ENCODE results near the gene CYP4F11.

DNA sequence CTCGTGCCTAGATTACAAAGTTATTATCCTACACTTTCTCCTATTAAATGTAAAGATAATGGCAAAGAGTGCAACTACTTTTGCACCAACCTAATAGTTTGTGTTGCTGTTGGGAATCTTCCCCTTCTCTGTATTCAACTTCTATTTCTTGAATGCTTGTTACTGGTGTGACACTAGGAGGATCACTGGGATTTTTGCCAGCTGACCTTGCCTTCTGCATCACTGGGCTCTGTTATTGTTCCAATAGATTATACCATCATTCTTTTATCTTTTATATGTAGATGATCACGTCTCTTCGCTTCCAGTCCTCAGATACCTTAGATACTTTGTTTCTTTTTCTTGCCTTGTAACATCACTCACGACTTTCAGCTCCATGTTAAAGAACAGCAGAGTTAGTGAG is 11.0 kb upstream of the CYP4F11 start:
- TF ChIP-seq, protein P1, sequence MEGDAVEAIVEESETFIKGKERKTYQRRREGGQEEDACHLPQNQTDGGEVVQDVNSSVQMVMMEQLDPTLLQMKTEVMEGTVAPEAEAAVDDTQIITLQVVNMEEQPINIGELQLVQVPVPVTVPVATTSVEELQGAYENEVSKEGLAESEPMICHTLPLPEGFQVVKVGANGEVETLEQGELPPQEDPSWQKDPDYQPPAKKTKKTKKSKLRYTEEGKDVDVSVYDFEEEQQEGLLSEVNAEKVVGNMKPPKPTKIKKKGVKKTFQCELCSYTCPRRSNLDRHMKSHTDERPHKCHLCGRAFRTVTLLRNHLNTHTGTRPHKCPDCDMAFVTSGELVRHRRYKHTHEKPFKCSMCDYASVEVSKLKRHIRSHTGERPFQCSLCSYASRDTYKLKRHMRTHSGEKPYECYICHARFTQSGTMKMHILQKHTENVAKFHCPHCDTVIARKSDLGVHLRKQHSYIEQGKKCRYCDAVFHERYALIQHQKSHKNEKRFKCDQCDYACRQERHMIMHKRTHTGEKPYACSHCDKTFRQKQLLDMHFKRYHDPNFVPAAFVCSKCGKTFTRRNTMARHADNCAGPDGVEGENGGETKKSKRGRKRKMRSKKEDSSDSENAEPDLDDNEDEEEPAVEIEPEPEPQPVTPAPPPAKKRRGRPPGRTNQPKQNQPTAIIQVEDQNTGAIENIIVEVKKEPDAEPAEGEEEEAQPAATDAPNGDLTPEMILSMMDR (conservative IDR thresholded peaks at IDR 0.05; ENCODE audit: low read depth in 2 of 2), result no peak
- TF ChIP-seq STAT1 (IDR thresholded peaks at IDR 0.05; ENCODE audit: unreplicated experiment) (no peak), EZH2 (IDR thresholded peaks at IDR 0.05; ENCODE audit: low read depth, unreplicated experiment) (no peak), ZNF114 (CRISPR knock-in tag; IDR thresholded peaks at IDR 0.05) (no peak), POLR2AphosphoS5 (IDR thresholded peaks at IDR 0.05; ENCODE audit: low read depth) (no peak), CREB1 (CRISPR knock-in tag; IDR thresholded peaks at IDR 0.05; ENCODE audit: low read depth) (no peak), EZH2phosphoT487 (IDR thresholded peaks at IDR 0.05; ENCODE audit: unreplicated experiment) (no peak), ZNF331 (CRISPR knock-in tag; IDR thresholded peaks at IDR 0.05; ENCODE audit: low read depth) (no peak), JUNB (IDR thresholded peaks at IDR 0.05; ENCODE audit: unreplicated experiment) (no peak)
- TF ChIP-seq, protein P2, sequence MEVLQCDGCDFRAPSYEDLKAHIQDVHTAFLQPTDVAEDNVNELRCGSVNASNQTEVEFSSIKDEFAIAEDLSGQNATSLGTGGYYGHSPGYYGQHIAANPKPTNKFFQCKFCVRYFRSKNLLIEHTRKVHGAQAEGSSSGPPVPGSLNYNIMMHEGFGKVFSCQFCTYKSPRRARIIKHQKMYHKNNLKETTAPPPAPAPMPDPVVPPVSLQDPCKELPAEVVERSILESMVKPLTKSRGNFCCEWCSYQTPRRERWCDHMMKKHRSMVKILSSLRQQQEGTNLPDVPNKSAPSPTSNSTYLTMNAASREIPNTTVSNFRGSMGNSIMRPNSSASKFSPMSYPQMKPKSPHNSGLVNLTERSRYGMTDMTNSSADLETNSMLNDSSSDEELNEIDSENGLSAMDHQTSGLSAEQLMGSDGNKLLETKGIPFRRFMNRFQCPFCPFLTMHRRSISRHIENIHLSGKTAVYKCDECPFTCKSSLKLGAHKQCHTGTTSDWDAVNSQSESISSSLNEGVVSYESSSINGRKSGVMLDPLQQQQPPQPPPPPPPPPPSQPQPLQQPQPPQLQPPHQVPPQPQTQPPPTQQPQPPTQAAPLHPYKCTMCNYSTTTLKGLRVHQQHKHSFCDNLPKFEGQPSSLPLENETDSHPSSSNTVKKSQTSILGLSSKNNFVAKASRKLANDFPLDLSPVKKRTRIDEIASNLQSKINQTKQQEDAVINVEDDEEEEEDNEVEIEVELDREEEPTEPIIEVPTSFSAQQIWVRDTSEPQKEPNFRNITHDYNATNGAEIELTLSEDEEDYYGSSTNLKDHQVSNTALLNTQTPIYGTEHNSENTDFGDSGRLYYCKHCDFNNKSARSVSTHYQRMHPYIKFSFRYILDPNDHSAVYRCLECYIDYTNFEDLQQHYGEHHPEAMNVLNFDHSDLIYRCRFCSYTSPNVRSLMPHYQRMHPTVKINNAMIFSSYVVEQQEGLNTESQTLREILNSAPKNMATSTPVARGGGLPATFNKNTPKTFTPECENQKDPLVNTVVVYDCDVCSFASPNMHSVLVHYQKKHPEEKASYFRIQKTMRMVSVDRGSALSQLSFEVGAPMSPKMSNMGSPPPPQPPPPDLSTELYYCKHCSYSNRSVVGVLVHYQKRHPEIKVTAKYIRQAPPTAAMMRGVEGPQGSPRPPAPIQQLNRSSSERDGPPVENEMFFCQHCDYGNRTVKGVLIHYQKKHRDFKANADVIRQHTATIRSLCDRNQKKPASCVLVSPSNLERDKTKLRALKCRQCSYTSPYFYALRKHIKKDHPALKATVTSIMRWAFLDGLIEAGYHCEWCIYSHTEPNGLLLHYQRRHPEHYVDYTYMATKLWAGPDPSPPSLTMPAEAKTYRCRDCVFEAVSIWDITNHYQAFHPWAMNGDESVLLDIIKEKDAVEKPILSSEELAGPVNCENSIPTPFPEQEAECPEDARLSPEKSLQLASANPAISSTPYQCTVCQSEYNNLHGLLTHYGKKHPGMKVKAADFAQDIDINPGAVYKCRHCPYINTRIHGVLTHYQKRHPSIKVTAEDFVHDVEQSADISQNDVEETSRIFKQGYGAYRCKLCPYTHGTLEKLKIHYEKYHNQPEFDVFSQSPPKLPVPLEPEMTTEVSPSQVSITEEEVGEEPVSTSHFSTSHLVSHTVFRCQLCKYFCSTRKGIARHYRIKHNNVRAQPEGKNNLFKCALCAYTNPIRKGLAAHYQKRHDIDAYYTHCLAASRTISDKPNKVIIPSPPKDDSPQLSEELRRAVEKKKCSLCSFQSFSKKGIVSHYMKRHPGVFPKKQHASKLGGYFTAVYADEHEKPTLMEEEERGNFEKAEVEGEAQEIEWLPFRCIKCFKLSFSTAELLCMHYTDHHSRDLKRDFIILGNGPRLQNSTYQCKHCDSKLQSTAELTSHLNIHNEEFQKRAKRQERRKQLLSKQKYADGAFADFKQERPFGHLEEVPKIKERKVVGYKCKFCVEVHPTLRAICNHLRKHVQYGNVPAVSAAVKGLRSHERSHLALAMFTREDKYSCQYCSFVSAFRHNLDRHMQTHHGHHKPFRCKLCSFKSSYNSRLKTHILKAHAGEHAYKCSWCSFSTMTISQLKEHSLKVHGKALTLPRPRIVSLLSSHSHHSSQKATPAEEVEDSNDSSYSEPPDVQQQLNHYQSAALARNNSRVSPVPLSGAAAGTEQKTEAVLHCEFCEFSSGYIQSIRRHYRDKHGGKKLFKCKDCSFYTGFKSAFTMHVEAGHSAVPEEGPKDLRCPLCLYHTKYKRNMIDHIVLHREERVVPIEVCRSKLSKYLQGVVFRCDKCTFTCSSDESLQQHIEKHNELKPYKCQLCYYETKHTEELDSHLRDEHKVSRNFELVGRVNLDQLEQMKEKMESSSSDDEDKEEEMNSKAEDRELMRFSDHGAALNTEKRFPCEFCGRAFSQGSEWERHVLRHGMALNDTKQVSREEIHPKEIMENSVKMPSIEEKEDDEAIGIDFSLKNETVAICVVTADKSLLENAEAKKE (CRISPR knock-in tag; IDR thresholded peaks at IDR 0.05), result no peak
- TF ChIP-seq, protein P3, sequence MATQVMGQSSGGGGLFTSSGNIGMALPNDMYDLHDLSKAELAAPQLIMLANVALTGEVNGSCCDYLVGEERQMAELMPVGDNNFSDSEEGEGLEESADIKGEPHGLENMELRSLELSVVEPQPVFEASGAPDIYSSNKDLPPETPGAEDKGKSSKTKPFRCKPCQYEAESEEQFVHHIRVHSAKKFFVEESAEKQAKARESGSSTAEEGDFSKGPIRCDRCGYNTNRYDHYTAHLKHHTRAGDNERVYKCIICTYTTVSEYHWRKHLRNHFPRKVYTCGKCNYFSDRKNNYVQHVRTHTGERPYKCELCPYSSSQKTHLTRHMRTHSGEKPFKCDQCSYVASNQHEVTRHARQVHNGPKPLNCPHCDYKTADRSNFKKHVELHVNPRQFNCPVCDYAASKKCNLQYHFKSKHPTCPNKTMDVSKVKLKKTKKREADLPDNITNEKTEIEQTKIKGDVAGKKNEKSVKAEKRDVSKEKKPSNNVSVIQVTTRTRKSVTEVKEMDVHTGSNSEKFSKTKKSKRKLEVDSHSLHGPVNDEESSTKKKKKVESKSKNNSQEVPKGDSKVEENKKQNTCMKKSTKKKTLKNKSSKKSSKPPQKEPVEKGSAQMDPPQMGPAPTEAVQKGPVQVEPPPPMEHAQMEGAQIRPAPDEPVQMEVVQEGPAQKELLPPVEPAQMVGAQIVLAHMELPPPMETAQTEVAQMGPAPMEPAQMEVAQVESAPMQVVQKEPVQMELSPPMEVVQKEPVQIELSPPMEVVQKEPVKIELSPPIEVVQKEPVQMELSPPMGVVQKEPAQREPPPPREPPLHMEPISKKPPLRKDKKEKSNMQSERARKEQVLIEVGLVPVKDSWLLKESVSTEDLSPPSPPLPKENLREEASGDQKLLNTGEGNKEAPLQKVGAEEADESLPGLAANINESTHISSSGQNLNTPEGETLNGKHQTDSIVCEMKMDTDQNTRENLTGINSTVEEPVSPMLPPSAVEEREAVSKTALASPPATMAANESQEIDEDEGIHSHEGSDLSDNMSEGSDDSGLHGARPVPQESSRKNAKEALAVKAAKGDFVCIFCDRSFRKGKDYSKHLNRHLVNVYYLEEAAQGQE (IDR thresholded peaks at IDR 0.05; ENCODE audit: unreplicated experiment), result no peak

All from GM23338 (cell line).